Activated CD8-positive, alpha-beta memory T cell treated with anti-CD3 and anti-CD28 coated beads for 48 hours (primary cell): Measurements from ENCODE around the gene CDC42BPA.
A peak's percentile ranks its signal among the peaks of the same experiment; 100 is the strongest.

Experiments
- DNase-seq, 3 experiments: peaks; one replicate each; pipeline ENCODE4 v3.0.0-alpha.2; 2020; ENCODE audit warnings: low read depth in 2 of 3, low spot score in 2 of 3

The CDC42BPA gene

GRCh38 chr1:226949401-226949800, 368.9 kb downstream of the CDC42BPA start:
- no peak for DNase-seq

GRCh38 chr1:226948996-226949395, 369.3 kb downstream of the CDC42BPA start:
- no peak for DNase-seq

GRCh38 chr1:226948480-226948879, 369.8 kb downstream of the CDC42BPA start:
- no peak for DNase-seq

GRCh38 chr1:226948051-226948450, 370.2 kb downstream of the CDC42BPA start:
- no peak for DNase-seq

GRCh38 chr1:226946841-226947240, 371.5 kb downstream of the CDC42BPA start:
- DNase-seq: no peak

GRCh38 chr1:226946285-226946684, 372.0 kb downstream of the CDC42BPA start:
- no peak for DNase-seq

GRCh38 chr1:226945858-226946245, 372.4 kb downstream of the CDC42BPA start:
- DNase-seq: no peak

GRCh38 chr1:226945106-226945857, 373.0 kb downstream of the CDC42BPA start:
- no peak for DNase-seq

- no peak for DNase-seq
These were observed 374.4 kb downstream of the CDC42BPA start for GRCh38 chr1:226943927-226944326.

- no peak for DNase-seq
These were observed 375.1 kb downstream of the CDC42BPA start for GRCh38 chr1:226943156-226943555.

GRCh38 chr1:226942392-226942791, 375.9 kb downstream of the CDC42BPA start:
- no peak for DNase-seq

GRCh38 chr1:226940806-226941067, 377.6 kb downstream of the CDC42BPA start:
- DNase-seq: no peak

- DNase-seq: peak; percentile 93 to 97 (median 95)
These were observed 378.1 kb downstream of the CDC42BPA start, which contains the start of gene COQ8A for GRCh38 chr1:226940029-226940805. COQ8A (plus strand) TSS chr1:226940294; CDS start chr1:226961386, 21,092 bp downstream.
